SH-SY5Y (cell line): Measurements from ENCODE around the gene AP2B1.
A peak's percentile ranks its signal among the peaks of the same experiment; 100 is the strongest.

Source experiments
- GATA2 ChIP-seq: IDR thresholded peaks from 2 replicates; pipeline ENCODE4 v1.6.1; 2011; ENCODE audit warnings: mild to moderate bottlenecking, low read depth, low read length
- GATA3 ChIP-seq: IDR thresholded peaks from 2 replicates; pipeline ENCODE4 v1.6.1; 2011; ENCODE audit warnings: low read depth, mild to moderate bottlenecking, low read length, moderate library complexity

Gene AP2B1

GRCh38 chr17:35684055-35684802, 97.1 kb downstream of the AP2B1 start:
- TF ChIP-seq GATA3, result no peak
- TF ChIP-seq GATA2, result no peak

DNA sequence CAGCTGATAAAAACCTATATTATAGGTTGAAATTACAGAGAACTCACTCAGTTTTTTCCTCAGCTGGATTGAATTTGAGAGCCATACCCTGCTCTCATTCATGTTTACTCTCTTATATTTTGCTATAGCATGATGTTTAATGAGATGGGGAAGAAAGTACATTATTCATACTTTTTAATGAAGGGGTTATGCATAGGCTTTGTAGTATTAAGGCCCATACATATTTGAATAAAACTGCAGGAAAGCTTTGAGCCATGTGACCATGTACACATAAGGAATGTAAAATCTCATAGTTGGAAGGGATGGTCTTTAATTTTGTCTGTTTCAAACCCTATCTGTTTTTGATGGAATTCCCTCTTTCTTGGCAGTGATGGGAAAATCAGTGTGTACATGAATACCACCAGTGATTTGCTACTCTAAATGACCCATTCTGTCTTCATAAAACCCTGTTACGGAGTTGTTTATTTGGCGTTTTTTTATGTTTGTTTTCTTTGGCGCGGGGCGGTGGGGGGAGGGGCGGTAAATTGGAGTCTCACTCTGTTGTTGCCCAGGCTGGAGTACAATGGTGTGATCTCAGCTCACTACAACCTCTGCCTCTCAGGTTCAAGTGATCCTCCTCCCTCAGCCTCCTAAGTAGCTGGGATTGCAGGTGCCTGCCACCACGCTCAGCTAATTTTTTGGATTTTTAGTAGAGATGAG, 105.5 kb downstream of the AP2B1 start:
- TF ChIP-seq GATA2, result no peak
- TF ChIP-seq GATA3, result no peak

GRCh38 chr17:35693662-35694061, 106.5 kb downstream of the AP2B1 start:
- TF ChIP-seq GATA2, result no peak
- TF ChIP-seq GATA3, result no peak

GRCh38 chr17:35694906-35695305, 107.8 kb downstream of the AP2B1 start:
- TF ChIP-seq GATA3 (no peak), GATA2 (no peak)

- TF ChIP-seq GATA2 (no peak), GATA3 (no peak)
Measured at GRCh38 chr17:35695613-35696012, 108.5 kb downstream of the AP2B1 start.

- TF ChIP-seq GATA3, result no peak
- no peak for TF ChIP-seq GATA2
Measured at GRCh38 chr17:35698800-35699199, 111.7 kb downstream of the AP2B1 start.

DNA sequence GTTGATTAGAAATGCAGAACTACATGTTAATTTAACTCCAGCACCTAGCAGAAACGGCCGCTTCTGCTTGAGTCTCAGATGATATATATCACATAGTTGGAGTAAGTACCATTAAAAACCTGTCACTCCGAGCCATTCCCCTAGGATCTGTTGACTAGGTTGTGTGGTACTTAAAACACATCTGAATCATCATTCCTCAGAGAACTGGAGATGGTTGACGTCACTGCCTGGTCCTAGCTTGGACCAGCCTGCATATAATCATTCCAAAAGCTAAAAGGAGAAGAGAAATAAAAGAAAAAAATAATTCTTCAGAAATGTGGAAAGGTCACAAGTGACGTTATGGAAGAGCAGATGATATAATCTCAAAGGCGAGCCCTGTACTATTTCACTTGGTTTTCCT, 113.0 kb downstream of the AP2B1 start:
- TF ChIP-seq GATA2 (no peak), GATA3 (no peak)

DNA sequence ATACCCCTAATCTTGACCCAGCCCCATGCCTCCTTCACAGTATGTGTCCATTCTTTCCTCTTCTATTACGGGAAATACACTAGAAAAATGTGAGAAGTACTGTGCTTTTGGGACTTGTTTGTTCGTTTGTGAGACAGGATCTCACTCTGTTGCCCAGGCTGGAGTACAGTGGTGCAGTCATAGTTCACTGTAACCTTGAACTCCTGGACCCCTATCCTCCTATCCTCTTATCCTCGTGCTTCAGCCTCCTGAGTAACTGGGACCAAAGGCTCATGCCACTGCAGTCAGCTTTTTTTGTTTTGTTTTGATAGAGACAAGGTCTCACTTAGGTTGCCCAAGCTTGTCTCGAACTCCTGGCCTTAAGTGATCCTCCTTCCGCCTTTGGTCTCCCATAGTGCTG, 114.4 kb downstream of the AP2B1 start:
- no peak for TF ChIP-seq GATA2
- no peak for TF ChIP-seq GATA3

DNA sequence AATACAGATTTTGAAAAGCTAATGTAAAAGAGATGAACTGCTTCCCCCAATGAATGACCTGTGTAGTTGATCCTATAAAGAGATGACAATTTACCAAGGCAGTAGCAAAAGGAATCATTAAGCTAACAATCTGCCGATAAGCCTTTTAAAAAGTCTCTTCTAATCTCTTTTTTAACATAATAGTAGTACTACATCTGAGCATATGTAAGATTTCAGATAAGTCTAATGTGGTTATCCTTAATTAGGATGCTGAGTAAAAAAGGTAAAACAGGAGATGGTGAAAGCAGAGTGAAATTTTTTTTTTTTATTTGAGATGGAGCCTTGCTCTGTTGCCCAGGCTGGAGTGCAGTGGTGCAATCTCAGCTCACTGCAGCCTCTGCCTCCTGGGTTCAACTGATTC, 118.1 kb downstream of the AP2B1 start:
- TF ChIP-seq GATA2 (no peak), GATA3 (no peak)

- TF ChIP-seq GATA3 (no peak), GATA2 (no peak)
Measured at GRCh38 chr17:35705705-35706104, 118.6 kb downstream of the AP2B1 start.

GRCh38 chr17:35708149-35708548, 121.0 kb downstream of the AP2B1 start:
- no peak for TF ChIP-seq GATA2
- TF ChIP-seq GATA3, result no peak

GRCh38 chr17:35708951-35709350, 121.8 kb downstream of the AP2B1 start:
- TF ChIP-seq GATA2 (no peak), GATA3 (no peak)

- TF ChIP-seq GATA3, result no peak
- TF ChIP-seq GATA2, result no peak
Measured at GRCh38 chr17:35709874-35710273, 122.8 kb downstream of the AP2B1 start.

DNA sequence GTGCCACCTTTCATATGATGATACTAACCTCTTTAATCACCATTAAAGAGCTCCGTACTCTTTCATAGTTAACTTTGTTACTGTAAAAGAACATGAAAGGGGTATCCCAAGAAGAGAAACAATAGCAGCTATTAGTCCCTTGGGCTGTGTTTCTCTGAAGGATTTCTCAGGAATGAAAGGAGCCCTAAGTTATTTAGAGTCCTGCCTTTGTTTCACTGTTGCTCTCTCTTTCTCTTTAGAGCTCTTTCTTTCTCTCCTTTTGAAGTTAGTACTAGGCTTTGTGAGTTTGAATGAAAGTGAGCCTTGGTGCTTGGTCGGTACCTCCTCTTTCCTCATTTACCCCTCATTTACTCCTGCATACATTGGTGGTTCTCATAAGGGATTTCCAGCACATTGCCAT, 123.8 kb downstream of the AP2B1 start:
- no peak for TF ChIP-seq GATA3
- no peak for TF ChIP-seq GATA2

DNA sequence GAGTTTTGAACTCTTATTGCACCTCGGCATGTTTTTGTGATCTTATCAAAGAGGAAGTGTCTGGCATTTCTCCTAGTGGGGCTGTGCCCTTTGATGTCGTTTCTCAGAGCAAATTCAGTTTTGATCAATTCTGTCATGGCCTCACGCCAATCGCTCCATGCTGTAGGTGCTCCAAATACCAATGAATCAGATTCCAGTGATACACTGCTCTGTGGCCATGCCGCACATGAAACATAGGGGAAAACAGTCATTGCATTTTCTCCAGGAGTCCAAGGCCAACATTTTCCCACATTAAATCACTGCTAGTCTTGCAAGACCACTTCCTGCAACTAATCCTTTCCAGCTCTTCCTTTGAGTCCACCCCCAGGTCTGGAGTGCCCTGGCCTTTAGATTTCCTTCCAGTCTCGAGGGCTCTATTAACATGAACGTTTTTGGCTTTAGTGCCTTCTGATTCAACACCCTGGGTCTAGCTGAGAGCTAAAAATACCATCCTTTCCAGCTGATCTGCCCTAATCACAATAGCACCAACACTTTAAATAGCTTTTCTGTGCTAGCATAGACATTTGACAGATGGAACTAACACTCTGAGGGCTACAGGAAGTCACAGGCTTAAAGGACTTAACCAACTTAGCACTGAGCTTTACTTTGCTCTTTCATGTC, 126.1 kb downstream of the AP2B1 start:
- TF ChIP-seq GATA2, result peak; percentile 57; the same call in 1 of the 2 replicates
- no peak for TF ChIP-seq GATA3

GRCh38 chr17:35714988-35715387, 127.9 kb downstream of the AP2B1 start:
- 0 out of 2 replicates have a peak, but pooled peaks have one; percentile 23 for TF ChIP-seq GATA3
- TF ChIP-seq GATA2, result no peak
